Central memory CD4-positive, alpha-beta T cell (primary cell): ENCODE results near the gene LRRTM4.
"Not testable (repeated sequence)": the region's sequence is repeated elsewhere in the genome, so short reads cannot be mapped to it uniquely, and the experiment has no call there.

Experiments used
- DNase-seq: peaks from one replicate; pipeline ENCODE4 v3.0.0; 2022

LRRTM4 gene

DNA sequence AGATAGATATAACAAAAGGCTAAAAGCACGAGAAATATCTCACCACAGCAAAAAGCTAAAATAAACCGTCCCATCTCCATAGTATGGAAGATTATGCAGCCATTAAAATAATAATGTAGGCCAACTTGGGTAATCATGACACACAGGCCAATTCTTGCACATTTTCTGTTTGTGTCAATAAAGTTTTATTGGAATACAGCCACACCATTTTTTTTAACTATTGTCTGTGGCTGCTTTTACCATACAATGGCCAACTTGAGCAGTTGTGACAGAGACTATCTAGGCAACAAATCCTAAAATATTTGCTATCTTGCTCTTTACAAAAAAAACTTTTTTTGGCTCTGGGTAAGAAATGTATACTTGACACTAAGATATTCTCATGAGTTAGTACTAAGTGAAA lies 212.5 kb downstream of the LRRTM4 start:
- no peak for DNase-seq

- DNase-seq = no peak
Observed at GRCh38 chr2:77301441-77301840, 220.7 kb downstream of the LRRTM4 start.

- no peak for DNase-seq
Observed at GRCh38 chr2:77296791-77297190, 225.4 kb downstream of the LRRTM4 start.

DNA sequence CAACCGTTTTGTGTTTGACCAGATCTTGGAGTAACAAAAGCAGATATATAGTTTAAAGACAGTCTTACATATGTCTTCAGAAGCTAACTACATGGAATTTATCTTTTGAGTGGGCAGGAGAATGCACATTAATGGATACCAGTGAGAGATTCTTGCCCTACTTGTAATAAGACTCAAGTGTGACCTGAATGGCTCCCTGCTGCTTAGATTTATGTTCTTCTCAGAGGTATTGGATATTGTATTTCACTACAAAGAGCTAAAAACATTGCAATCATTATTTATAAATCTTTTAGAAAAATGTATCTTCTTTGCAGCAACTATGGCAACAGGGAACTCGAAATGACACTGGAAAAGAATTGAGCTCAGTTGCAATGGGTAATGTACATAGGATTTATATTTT lies 227.7 kb downstream of the LRRTM4 start:
- no peak for DNase-seq

GRCh38 chr2:77284353-77284752 lies 237.8 kb downstream of the LRRTM4 start:
- DNase-seq = no peak

GRCh38 chr2:77271262-77271661 lies 250.9 kb downstream of the LRRTM4 start:
- no peak for DNase-seq

- DNase-seq = no peak
Observed at GRCh38 chr2:77270433-77270832, 251.7 kb downstream of the LRRTM4 start.

GRCh38 chr2:77268626-77269025 lies 253.6 kb downstream of the LRRTM4 start:
- no peak for DNase-seq

- no peak for DNase-seq
Observed at GRCh38 chr2:77232909-77233425, 289.2 kb downstream of the LRRTM4 start.

DNA sequence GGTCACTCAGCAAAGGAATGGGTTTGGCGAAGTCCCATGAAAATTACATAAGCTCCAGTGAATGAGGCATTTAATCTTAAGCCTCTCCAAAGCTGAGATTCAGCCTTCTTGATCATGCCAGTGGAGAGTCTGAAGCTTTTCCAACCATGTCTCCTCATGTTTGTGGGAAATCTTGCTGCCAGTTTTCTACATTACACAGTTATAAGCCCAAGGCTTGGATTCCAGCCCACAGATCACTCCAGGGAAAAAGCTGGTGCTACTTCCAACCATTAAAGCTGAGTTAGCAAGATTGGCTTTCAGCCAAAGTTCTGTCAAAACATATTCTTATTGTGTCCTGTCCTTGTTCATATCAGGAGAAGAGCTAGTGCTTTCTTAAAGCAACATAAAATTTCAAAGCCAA lies 293.8 kb downstream of the LRRTM4 start:
- DNase-seq = no peak

- DNase-seq = no peak
Observed at GRCh38 chr2:77210725-77211124, 311.5 kb downstream of the LRRTM4 start.

- DNase-seq = no peak
Observed at GRCh38 chr2:77207331-77207730, 314.8 kb downstream of the LRRTM4 start.

GRCh38 chr2:77201755-77202154 lies 320.4 kb downstream of the LRRTM4 start:
- DNase-seq = no peak

DNA sequence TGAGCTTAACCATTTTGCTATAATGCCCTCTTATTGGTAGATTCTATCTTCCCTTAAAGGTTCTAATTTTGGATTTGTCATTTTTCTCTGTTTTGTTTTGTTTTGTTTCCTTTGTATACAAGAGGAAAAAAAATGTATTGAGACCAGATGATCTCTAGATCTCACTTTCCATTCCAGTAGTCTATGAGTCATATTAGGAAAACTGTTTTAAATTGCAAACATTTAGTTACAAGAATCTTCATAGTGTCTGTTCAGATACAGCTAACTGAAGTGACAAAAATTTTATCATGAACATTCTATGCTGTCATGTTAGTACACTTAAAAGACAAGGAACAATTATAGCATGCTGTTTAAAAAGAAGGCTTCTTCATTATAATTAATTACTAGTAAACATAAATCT lies 322.8 kb downstream of the LRRTM4 start:
- no peak for DNase-seq

GRCh38 chr2:77193858-77194448 lies 328.2 kb downstream of the LRRTM4 start:
- no peak for DNase-seq

DNA sequence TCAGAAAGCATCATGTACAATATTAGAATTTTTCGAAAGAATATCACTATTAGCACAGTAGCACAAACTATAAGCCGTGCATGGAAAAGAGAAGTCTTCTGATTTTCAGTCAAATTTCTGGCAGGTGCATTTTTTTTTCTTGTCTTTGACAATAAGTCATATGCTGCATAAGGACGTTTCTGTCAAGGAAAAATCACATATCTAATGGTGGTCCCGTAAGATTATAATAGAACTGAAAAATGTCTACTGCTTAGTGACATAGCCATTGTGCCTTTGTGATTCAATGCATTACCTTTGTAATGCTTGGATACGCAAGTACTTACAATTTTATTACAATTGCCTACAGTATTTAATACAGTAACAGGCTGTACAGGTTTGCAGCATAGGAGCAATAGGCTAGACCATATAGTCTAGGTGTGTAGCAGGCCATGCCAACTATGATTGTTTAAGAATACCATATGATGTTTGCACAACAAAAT lies 329.3 kb downstream of the LRRTM4 start:
- no peak for DNase-seq

GRCh38 chr2:77191665-77192064 lies 330.5 kb downstream of the LRRTM4 start:
- DNase-seq = no peak

GRCh38 chr2:77190721-77191346 lies 331.3 kb downstream of the LRRTM4 start:
- no peak for DNase-seq

- DNase-seq = no peak
Observed at GRCh38 chr2:77185052-77185451, 337.1 kb downstream of the LRRTM4 start.

DNA sequence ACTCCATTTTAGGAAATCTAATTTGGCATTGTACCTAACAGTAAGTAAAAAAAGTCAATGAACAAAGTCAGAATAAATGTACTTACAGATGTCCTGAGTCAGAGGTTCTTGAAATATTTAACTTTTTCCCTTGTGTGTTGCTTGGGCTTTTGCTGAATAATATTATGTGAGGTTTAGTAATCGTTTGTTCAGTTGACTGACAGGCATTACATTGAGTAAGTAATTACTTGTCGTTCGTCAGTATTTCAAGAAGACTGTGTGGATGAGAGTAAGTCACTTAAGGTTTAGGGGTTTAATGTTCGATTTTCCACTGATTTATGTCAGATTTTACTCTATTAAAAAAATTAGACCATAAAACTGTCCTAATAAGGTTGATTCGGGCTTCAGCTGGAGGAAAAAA lies 342.9 kb downstream of the LRRTM4 start:
- DNase-seq = no peak

- not testable (repeated sequence) for DNase-seq
Observed at GRCh38 chr2:77175266-77175780, 346.9 kb downstream of the LRRTM4 start.

- no peak for DNase-seq
Observed at GRCh38 chr2:77169426-77169825, 352.8 kb downstream of the LRRTM4 start.

- not testable (repeated sequence) for DNase-seq
Observed at GRCh38 chr2:77164021-77164420, 358.2 kb downstream of the LRRTM4 start.

GRCh38 chr2:77161009-77161408 lies 361.2 kb downstream of the LRRTM4 start:
- no peak for DNase-seq
